Left kidney (tissue), 2 donors: Measurements from ENCODE around the gene MEGF9. TPM values are rescaled to one million over a fixed set of nuclear protein-coding genes. Genes with fewer than 3 reads are reported as not detected.
"Not testable (repeated sequence)": the region's sequence is repeated elsewhere in the genome, so short reads cannot be mapped to it uniquely, and the experiment has no call there.

Source experiments
- DNase-seq: peaks from one replicate; pipeline ENCODE4 v3.0.0-alpha.2; 2013
- polyA plus RNA-seq: library from polyadenylated mRNA; unstranded; fragments of 120-200 nt; gene quantifications from one replicate; pipeline ENCODE4 v1.2.1, GENCODE V29; 2013; ENCODE audit not compliant: insufficient read length

MEGF9 gene
- polyA plus RNA-seq, 1 donor: 19.4 TPM

GRCh38 chr9:120579139-120580050, 134.9 kb downstream of the MEGF9 start:
- DNase-seq: no peak

DNA sequence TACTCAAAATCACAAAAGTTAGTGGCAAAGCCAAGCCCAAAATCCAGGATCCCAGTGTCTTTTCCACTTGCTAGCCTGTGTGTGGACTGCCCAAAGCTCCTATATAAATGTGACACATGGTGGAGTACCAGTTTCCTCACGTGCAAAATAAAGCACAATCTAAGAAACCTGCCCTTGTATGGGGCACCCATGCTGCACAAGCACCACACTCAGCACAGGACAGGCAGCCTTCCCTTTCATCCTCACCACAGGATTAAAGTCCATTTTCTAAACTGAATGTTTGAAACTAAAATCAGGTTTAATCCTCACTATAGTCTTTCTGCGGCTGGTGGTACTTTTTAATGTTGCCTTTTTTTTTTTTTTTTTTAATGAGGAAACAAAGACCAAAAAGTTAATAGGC, 139.8 kb downstream of the MEGF9 start:
- no peak for DNase-seq

GRCh38 chr9:120572472-120572871, 141.8 kb downstream of the MEGF9 start:
- DNase-seq: no peak

DNA sequence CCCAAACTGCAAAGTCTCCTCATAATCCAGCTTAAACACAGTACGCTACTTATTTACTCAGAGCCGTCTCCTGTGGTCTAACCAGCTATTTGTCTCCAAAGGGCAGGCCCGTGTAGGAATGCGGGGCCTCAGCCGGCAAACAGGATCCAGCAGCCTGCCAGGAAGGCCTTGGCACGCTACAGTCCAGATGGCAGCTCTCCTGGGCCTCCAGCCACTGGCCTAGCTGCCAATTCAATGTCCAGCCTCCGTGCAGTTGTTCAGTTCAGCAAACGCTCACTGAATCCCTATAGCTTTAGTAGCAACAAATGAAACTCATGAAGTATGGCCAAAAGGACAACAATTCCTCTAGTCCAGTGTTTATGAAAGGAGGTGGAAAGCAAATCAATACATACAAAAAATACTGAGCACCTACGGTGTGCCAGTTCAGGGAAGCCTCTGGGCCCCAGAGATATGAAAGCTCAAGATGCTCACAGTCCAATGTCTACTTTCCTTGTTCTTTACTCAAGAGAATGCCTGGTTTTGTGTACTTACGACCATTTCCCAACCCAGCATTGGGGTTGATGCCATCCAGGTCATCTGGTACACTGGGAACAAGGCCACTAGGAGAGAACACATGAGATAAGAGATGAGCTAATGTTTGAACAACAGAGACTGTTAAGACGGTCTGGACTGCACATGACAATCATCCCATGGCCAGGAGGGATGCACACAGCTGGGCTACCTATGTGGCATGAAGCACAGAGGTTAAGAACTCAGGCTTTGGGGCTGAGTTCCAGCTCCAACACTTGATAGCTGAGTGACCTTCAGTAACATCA, 142.6 kb downstream of the MEGF9 start:
- DNase-seq: no peak

GRCh38 chr9:120570296-120570695, 144.0 kb downstream of the MEGF9 start:
- no peak for DNase-seq

GRCh38 chr9:120569556-120569955, 144.7 kb downstream of the MEGF9 start:
- no peak for DNase-seq

- no peak for DNase-seq
Measured at GRCh38 chr9:120568816-120569215, 145.5 kb downstream of the MEGF9 start.

DNA sequence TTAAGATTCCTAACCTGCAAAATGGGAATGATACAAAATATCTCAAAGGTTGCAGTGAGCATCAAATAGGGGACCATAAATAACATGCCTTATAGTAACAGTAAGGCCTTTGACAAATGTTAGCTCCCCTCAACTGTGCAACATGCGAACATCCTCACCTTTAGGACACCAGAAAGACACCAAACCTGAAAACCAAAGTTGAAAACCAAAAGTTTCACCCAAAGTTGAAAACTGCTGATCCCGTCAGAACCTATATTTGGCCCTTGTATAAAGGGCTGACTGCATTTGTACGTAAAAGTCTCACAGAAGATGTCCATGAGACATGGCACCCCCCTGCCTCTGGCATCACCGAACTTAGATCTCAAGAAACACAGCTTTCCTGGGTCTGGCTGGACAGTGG, 146.4 kb downstream of the MEGF9 start:
- DNase-seq: no peak

DNA sequence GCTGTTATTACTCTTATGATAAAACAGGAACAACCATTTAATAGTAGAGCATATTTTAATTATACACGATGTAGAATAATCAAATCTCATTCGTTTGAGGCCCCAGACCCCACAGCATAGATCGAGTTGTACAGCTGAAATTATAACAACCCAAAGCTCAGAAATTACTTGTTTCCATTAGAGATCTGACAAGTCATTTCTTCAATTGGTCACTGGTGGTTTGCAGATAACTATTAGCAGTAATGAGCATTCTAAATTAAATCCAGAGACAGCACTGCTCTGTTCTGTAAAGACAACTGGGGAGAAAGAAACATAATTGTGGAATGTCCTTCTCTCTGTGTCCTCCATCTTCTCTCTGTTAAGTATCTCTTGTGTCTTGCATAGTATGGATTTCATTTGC, 147.2 kb downstream of the MEGF9 start:
- DNase-seq: no peak

GRCh38 chr9:120564589-120564988, 149.7 kb downstream of the MEGF9 start:
- DNase-seq: no peak

DNA sequence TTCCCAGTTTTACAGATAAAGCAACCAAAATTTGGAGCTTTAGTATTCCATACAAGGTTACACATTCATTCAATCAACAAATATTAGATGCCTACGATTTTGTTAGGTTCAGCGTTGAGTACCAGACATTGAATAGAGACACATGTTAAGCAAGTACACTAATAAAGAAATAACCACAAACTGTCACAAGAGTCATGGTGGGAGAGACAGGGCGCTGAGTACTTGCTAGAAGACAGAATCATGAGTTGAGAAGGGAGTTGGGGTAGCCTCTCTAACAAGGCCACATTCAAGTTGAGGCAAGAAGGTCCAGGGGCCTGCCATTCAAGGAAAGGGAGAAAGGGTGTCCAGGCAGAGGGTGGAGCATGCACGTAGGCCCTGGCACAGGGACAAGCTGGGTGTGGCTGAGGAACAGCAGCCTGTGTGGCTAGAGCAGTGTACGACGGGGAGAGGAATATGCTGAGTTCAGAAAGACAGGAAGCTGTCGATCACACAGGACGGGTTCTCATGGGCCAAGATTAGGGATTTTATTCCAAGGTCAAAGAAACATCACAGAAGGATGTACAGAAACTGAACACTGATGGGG, 151.3 kb downstream of the MEGF9 start:
- DNase-seq: no peak

DNA sequence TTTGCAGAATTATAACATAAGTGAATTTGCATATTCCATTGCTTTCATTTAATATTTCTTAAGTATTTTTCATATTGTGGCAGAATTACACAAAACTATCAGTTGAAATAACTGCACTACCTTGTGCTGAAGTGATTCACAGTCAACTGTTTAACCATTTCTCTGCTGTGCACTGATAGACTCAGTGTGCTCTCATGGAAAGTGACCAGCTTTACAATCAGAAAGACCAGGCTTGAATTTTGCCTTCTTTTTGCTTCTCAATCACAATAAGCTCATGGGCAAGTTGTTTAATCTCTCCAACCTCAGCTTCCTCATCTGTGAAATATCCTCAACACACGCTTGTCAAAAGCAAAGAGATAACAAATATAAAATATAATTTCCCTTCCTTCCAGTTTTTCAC, 152.6 kb downstream of the MEGF9 start:
- DNase-seq: no peak

DNA sequence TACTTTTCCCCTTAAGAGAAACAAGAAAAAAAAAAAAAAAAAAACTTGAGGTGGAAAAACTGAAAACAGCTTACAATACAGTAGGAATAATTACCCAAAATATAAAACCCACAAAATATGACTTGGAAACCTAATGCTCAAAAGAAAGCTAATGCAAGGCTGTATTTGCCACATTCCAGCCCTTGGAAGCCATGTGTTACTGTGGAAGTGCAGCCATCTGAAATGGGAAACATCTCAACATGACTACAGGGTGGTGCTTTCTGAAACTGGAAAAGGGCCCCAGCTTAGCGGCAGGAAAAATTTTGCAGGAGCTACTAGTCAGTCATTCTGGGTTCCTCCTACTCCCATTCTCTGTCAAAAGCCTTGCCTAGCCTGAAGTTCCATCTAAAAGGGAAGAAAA, 154.7 kb downstream of the MEGF9 start:
- no peak for DNase-seq

DNA sequence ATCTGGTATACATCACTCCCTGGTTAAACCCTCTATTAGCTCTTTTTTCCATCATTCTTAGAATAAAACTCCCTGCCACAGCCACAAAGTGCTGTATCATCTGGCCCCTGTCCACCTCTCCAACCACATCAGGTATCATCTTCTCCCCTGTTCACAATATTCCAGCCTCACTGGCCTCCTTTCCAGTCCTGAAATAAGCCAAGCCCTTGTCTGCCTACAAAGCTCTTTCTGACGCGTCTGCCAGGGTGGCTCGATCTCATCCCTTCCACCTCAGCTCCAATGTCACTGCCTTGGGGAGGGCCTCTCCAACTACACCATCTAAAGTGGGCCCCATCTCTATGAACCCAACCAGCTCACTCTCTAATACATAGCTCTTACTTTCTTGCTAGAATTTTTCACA, 155.8 kb downstream of the MEGF9 start:
- DNase-seq: no peak

DNA sequence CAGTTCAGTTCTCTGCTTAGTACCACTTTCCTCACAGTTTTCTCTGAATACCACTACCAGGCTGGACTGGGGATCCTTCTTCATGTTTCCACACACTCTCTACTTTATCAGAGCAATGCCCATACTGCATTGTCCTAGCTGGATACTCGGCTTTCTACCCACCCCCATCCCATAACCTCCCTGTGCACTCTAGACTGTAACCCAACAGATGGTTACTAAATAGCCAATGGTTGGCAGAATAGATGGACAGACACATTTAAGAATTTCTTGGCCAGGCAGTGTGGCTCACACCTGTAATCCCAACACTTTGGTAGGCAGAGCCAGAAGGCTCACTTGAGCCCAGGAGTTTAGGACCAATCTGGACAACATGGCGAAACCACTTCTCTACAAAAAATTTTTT, 157.1 kb downstream of the MEGF9 start:
- DNase-seq: no peak

GRCh38 chr9:120556775-120557174, 157.5 kb downstream of the MEGF9 start:
- no peak for DNase-seq

- no peak for DNase-seq
Measured at GRCh38 chr9:120555839-120556238, 158.4 kb downstream of the MEGF9 start.

GRCh38 chr9:120552210-120552704, 162.0 kb downstream of the MEGF9 start:
- DNase-seq: not testable (repeated sequence)
